ENCODE measurements around the gene MYO3B. TPM values are rescaled to one million over a fixed set of nuclear protein-coding genes. Genes with fewer than 3 reads are reported as not detected.

The MYO3B gene
- total and polyA plus RNA-seq, 5 donors = not detected

DNA sequence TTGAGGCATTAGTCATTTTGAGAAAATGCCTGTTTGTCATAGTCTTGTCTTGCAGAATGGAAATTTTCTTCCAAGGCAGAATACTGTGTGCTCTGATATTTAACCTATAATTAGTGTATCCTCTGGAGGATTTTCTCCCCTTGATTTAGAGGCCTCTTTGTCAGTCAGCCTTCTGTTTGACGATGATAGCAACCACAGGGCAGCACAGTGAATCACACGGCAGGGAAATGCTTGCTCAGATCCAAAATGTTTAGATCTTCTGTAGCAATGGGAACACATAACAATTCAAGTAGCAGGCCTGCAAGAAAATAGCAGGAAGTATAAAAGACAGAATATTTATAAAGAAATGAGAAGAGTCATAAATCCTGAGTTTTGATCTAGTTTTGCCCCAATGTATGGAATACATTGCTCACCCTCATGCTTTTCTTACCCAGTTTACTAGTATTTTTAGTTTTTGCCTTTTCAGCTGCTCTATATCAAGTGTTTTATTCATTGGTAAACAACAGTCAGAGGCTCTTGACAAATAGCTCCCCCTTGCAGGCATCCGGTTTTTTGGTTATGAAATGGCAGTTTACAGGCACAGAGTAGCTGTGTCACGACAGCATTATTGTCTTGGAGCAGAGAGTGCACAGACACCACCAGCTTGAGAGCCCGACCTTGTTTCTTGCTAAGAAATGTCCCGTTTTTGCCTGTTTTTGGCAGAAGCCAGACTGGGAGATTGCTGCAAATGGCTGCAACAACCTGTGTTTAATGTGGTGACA is 185.1 kb downstream of the MYO3B start:
- H3K27me3 ChIP-seq (ENCODE audit: control insufficient read depth, insufficient read depth) = peaks cover 3% of the 10 kb centered on the region
- no peak overlapping the region for H3K27ac ChIP-seq (ENCODE audit: low read length)
- intact Hi-C loops (cut with DNase I) = loop anchor here in 3 of 4 donors (10.0 kb wide), 1 partner anchor 452 kb away; the partner anchor contains the start of gene GAD1 (in 3 of the 3)
- no peak overlapping the region for H3K4me3 ChIP-seq (ENCODE audit: low read length)
- ATAC-seq = no peak
- no peak for DNase-seq
- no peaks in the 10 kb centered on the region for H3K4me1 ChIP-seq (ENCODE audit: control insufficient read depth, insufficient read depth, low read length)
- H3K9me3 ChIP-seq (ENCODE audit: control insufficient read depth, low read length) = no peaks in the 10 kb centered on the region
- WGBS = 53% methylated on average over 6 of the region's 6 CpGs

DNA sequence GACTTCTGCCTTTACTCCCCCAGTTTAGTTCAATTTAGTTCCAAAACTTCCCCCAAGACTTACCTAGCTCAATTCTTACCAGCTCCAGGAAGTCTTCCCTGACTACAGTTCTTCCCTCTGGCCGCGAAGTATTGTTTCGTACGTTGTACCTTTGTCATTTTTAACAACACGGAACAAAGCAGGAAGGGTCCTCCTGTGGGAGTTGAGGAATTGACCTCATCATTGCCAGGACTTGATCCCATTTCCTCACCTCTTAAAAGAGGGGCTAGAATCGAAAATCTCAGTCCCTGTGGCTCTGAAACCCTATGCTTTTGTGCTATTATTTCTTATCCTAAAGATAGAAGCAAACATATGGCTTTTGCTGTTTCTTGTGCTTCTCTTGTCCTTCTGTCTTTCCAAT is 187.1 kb downstream of the MYO3B start:
- intact Hi-C loops (cut with DNase I) = loop anchor here (5.0 to 10.0 kb wide), 2 partner anchors 450 to 452 kb away; partner anchors contain the start of gene GAD1 (in 4 of the 4)
- Histone ChIP-seq H3K4me1 (ENCODE audit: control insufficient read depth, insufficient read depth, low read length) (no peaks in the 10 kb centered on the region), H3K27ac (ENCODE audit: low read length) (no peak overlapping the region), H3K9me3 (ENCODE audit: control insufficient read depth, low read length) (no peaks in the 10 kb centered on the region), H3K4me3 (ENCODE audit: low read length) (no peak overlapping the region), H3K27me3 (ENCODE audit: control insufficient read depth, insufficient read depth) (peaks cover 6% of the 10 kb centered on the region)
- WGBS = 60% methylated on average over 6 of the region's 6 CpGs
- ATAC-seq (no peak), DNase-seq (no peak)

DNA sequence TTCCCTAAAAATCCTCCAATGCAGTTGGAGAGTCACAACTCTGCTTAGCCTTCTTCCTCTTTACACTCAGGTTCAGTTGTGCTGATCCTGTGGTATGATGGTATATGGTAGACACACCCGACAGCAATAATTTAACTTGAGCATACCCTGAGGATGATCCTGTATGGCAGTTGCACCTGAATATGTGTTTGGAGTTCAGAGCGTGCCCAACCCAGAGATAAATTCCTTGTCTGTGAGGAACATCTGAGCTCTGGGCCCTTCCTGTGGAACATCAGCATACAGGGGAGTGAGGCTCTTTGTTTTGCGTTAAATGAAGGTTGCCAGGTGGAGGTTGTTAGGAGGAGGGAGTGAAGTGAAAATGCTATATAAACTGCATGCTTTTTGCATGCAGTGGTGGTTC is 187.7 kb downstream of the MYO3B start:
- no peak for ATAC-seq
- 73% methylated on average over 3 of the region's 3 CpGs for WGBS
- H3K27me3 ChIP-seq (ENCODE audit: control insufficient read depth, insufficient read depth) = peaks cover 3% of the 10 kb centered on the region

DNA sequence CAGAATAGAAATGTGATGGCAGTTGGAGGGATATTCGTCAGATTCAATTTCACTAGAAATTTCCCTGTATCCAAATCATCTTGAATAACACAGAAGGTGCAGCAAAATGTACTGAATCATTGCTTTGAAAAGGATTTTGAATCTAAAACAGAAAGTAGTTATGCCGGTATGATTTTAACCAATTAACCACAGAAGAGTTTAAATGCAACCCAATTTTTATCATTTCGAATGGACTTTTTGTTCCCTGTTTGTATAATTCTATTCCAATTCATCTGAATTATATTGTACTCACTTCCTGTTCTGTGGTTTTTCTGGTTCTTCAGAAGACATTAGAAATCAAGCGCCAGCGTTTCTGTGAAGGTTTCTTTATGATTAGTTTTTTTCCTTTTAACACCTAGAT is 190.4 kb downstream of the MYO3B start:
- H3K4me1 ChIP-seq (ENCODE audit: control insufficient read depth, insufficient read depth, low read length) = no peaks in the 10 kb centered on the region
- H3K9me3 ChIP-seq (ENCODE audit: control insufficient read depth, low read length) = no peaks in the 10 kb centered on the region
- ATAC-seq (no peak), DNase-seq (no peak)
- intact Hi-C loops (cut with DNase I) = loop anchor here (5.0 to 10.0 kb wide), 2 partner anchors 446 to 449 kb away; partner anchors contain the start of gene GAD1 (in 4 of the 4)
- H3K27ac ChIP-seq (ENCODE audit: low read length) = no peak overlapping the region
- no peak overlapping the region for H3K4me3 ChIP-seq (ENCODE audit: low read length)
- peaks cover 3% of the 10 kb centered on the region for H3K27me3 ChIP-seq (ENCODE audit: control insufficient read depth, insufficient read depth)
- 65% methylated on average over 5 of the region's 5 CpGs for WGBS

More for the DNA sequence above, 187.7 kb downstream of the MYO3B start:
- no peak overlapping the region for H3K27ac ChIP-seq (ENCODE audit: low read length)
- no peaks in the 10 kb centered on the region for H3K4me1 ChIP-seq (ENCODE audit: control insufficient read depth, insufficient read depth, low read length)
- H3K9me3 ChIP-seq (ENCODE audit: control insufficient read depth, low read length) = no peaks in the 10 kb centered on the region
- H3K4me3 ChIP-seq (ENCODE audit: low read length) = no peak overlapping the region
- DNase-seq = no peak
- intact Hi-C loops (cut with DNase I) = loop anchor here (5.0 to 10.0 kb wide), 2 partner anchors 449 to 452 kb away; partner anchors contain the start of gene GAD1 (in 4 of the 4)

- Histone ChIP-seq H3K4me1 (ENCODE audit: control insufficient read depth, insufficient read depth, low read length) (no peaks in the 10 kb centered on the region), H3K4me3 (ENCODE audit: low read length) (no peak overlapping the region), H3K27ac (ENCODE audit: low read length) (no peak overlapping the region), H3K9me3 (ENCODE audit: control insufficient read depth, low read length) (no peaks in the 10 kb centered on the region), H3K27me3 (ENCODE audit: control insufficient read depth, insufficient read depth) (peaks cover 7% of the 10 kb centered on the region)
- 81% methylated on average over 2 of the region's 2 CpGs for WGBS
- no peak for ATAC-seq
- intact Hi-C loops (cut with DNase I) = loop anchor here (5.0 to 10.0 kb wide), 2 partner anchors 446 to 448 kb away; partner anchors contain the start of gene GAD1 (in 4 of the 4)
- DNase-seq = no peak
Observed at GRCh38 chr2:170369228-170369627, 191.3 kb downstream of the MYO3B start.

DNA sequence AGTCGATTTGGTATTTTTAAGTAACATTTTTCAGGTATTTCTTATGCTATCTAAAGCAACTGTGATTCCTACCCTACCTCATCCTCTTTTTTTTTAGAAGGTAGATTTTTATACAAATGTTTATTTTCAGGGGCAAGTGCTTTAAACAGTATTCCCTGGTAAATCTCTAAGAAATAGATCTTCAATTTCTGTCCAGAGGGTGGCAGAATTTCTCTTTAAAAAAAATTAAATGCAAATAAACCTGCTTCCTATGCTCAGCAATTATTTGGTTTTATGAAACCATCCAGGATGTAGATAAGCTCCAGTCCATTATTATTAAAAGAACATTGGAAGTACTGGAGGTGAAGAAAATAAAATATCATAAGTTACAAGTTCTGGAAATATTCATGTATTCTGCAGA is 191.9 kb downstream of the MYO3B start:
- no peak overlapping the region for H3K27ac ChIP-seq (ENCODE audit: low read length)
- ATAC-seq (no peak), DNase-seq (no peak)
- peaks cover 7% of the 10 kb centered on the region for H3K27me3 ChIP-seq (ENCODE audit: control insufficient read depth, insufficient read depth)
- H3K4me1 ChIP-seq (ENCODE audit: control insufficient read depth, insufficient read depth, low read length) = no peaks in the 10 kb centered on the region
- H3K4me3 ChIP-seq (ENCODE audit: low read length) = no peak overlapping the region
- WGBS = 20% methylated on average over 1 of the region's 1 CpG
- intact Hi-C loops (cut with DNase I) = loop anchor here (5.0 to 10.0 kb wide), 2 partner anchors 445 to 447 kb away; partner anchors contain the start of gene GAD1 (in 4 of the 4)
- no peaks in the 10 kb centered on the region for H3K9me3 ChIP-seq (ENCODE audit: control insufficient read depth, low read length)

GRCh38 chr2:170371231-170371998 is 193.5 kb downstream of the MYO3B start:
- ATAC-seq (no peak), DNase-seq (no peak)
- Histone ChIP-seq H3K9me3 (ENCODE audit: control insufficient read depth, low read length) (no peaks in the 10 kb centered on the region), H3K27me3 (ENCODE audit: control insufficient read depth, insufficient read depth) (peaks cover 7% of the 10 kb centered on the region), H3K4me3 (ENCODE audit: low read length) (no peak overlapping the region), H3K27ac (ENCODE audit: low read length) (no peak overlapping the region), H3K4me1 (ENCODE audit: control insufficient read depth, insufficient read depth, low read length) (no peaks in the 10 kb centered on the region)
- intact Hi-C loops (cut with DNase I) = no loop called here
- WGBS = 63% methylated on average over 6 of the region's 6 CpGs

DNA sequence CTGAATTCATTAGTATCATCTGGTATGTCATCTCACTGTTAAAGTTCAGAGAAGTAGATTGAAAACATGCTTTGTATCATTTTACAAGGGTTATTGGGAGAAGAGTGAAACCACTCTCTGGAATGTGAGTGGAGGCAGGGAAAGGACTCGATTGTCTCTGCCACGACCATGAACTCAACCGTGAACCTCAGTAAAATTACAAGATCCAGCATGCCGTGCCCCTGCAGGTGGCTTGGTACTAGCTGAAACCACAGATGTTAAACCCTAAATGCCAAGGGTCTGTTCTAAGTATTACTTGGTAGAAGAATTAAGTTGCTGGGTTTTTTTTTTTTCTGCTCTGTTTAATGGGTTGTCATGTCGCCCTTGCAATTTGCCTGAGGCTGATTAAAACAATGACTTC is 197.2 kb downstream of the MYO3B start:
- DNase-seq (no peak), ATAC-seq (no peak)
- WGBS = 66% methylated on average over 5 of the region's 5 CpGs
- H3K27ac ChIP-seq (ENCODE audit: low read length) = no peak overlapping the region
- H3K4me1 ChIP-seq (ENCODE audit: control insufficient read depth, insufficient read depth, low read length) = no peaks in the 10 kb centered on the region
- peaks cover 4% of the 10 kb centered on the region for H3K27me3 ChIP-seq (ENCODE audit: control insufficient read depth, insufficient read depth)
- intact Hi-C loops (cut with DNase I) = no loop called here
- H3K9me3 ChIP-seq (ENCODE audit: control insufficient read depth, low read length) = no peaks in the 10 kb centered on the region
- H3K4me3 ChIP-seq (ENCODE audit: low read length) = no peak overlapping the region

GRCh38 chr2:170377500-170378207 is 199.7 kb downstream of the MYO3B start:
- no peak overlapping the region for H3K4me3 ChIP-seq (ENCODE audit: low read length)
- H3K9me3 ChIP-seq (ENCODE audit: control insufficient read depth, low read length) = no peaks in the 10 kb centered on the region
- peaks cover 4% of the 10 kb centered on the region for H3K27me3 ChIP-seq (ENCODE audit: control insufficient read depth, insufficient read depth)
- no peak for ATAC-seq
- H3K4me1 ChIP-seq (ENCODE audit: control insufficient read depth, insufficient read depth, low read length) = no peaks in the 10 kb centered on the region
- no peak overlapping the region for H3K27ac ChIP-seq (ENCODE audit: low read length)
- 65% methylated on average over 8 of the region's 8 CpGs for WGBS
- intact Hi-C loops (cut with DNase I) = no loop called here
- DNase-seq = no peak

DNA sequence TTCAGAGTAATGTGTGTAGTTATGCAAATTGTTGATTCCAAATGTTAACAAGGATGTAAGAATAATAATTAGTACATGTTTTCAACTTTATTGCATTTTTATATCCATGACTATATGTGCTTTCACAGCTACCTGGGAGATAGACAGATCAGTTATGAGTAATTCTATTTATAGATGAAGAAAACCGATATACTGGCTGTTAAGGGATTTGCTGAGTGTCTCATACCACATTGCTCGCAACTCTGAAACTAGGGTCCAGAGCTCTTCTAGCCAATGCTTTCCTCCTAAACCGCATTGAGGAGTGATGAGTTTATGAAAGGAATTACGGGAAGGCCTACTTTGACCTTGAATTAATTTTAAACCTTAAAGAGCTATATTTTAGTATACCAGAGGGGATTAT is 202.3 kb downstream of the MYO3B start:
- no peak for DNase-seq

More for the DNA sequence above, 202.3 kb downstream of the MYO3B start:
- no peak for ATAC-seq
- Histone ChIP-seq H3K27me3 (ENCODE audit: control insufficient read depth, insufficient read depth) (no peaks in the 10 kb centered on the region), H3K27ac (ENCODE audit: low read length) (no peak overlapping the region), H3K4me1 (ENCODE audit: control insufficient read depth, insufficient read depth, low read length) (no peaks in the 10 kb centered on the region), H3K4me3 (ENCODE audit: low read length) (no peak overlapping the region), H3K9me3 (ENCODE audit: control insufficient read depth, low read length) (no peaks in the 10 kb centered on the region)
- intact Hi-C loops (cut with DNase I) = no loop called here
- 70% methylated on average over 4 of the region's 4 CpGs for WGBS

All from right cardiac atrium (tissue), 5 donors.